Fibroblast of lung (primary cell): ENCODE measurements around the gene ARID1B.

Experiments used
- CTCF ChIP-seq, 2 donors: IDR thresholded peaks in 1 of 2; conservative IDR thresholded peaks in 1 of 2; 1 replicate in 1 of 2; 2 replicates in 1 of 2; pipeline ENCODE4 v1.5.1; 2011 to 2012; ENCODE audit warnings: low read length in 2 of 2, control low read depth in 1 of 2, inconsistent platforms in 1 of 2, low read depth in 1 of 2, mild to moderate bottlenecking in 1 of 2
- EZH2 ChIP-seq: IDR thresholded peaks from 2 replicates; pipeline ENCODE4 v1.5.1; 2012; ENCODE audit warnings: low read length, control low read depth, mild to moderate bottlenecking; ENCODE audit errors: missing control alignments

DNA sequence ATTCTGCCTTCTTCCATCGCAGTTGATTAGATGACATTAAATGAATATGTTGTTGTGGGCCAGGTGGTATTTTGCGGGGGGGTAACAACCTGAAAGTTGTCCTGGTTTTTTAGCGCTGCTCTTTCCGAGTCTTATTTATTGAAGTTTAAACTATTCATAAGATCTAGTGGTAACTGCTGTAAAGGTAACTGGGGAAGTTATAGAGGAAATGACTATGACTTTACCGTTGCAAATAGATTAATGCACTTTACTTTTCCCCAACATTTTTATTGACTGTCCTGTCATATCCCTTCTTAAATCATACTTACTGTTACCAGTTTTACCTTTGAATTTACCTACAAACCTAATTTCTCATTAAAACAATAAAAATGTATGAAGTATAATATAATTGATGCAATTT, 173.4 kb downstream of the ARID1B start:
- TF ChIP-seq CTCF (conservative IDR thresholded peaks at IDR 0.05 in 1 of 2, IDR thresholded peaks at IDR 0.05 in 1 of 2; ENCODE audit: low read depth in 1 of 2, low read length in 2 of 2) (no peak), EZH2 (no peak)
